ENCODE data around the gene SNRNP48.

GRCh38 chr6:7646394-7646793 is 56.4 kb downstream of the SNRNP48 start:
- TF ChIP-seq CTCF (IDR thresholded peaks at IDR 0.05; ENCODE audit: poor library complexity, severe bottlenecking): no peak
- TF ChIP-seq POLR2AphosphoS5 (IDR thresholded peaks at IDR 0.05): no peak
- no peak for TF ChIP-seq TAF1 (IDR thresholded peaks at IDR 0.05; ENCODE audit: low read depth)
- no peak for TF ChIP-seq RAD21 (conservative IDR thresholded peaks at IDR 0.05)
- TF ChIP-seq MXI1 (conservative IDR thresholded peaks at IDR 0.05; ENCODE audit: poor library complexity, severe bottlenecking): no peak
- no peak for TF ChIP-seq REST (IDR thresholded peaks at IDR 0.05; ENCODE audit: borderline replicate concordance)

Measured in neural cell (in vitro differentiated cells).